Measurements from ENCODE around the gene TEN1.
"Not testable (repeated sequence)": the region's sequence is repeated elsewhere in the genome, so short reads cannot be mapped to it uniquely, and the experiment has no call there.

TEN1 gene

DNA sequence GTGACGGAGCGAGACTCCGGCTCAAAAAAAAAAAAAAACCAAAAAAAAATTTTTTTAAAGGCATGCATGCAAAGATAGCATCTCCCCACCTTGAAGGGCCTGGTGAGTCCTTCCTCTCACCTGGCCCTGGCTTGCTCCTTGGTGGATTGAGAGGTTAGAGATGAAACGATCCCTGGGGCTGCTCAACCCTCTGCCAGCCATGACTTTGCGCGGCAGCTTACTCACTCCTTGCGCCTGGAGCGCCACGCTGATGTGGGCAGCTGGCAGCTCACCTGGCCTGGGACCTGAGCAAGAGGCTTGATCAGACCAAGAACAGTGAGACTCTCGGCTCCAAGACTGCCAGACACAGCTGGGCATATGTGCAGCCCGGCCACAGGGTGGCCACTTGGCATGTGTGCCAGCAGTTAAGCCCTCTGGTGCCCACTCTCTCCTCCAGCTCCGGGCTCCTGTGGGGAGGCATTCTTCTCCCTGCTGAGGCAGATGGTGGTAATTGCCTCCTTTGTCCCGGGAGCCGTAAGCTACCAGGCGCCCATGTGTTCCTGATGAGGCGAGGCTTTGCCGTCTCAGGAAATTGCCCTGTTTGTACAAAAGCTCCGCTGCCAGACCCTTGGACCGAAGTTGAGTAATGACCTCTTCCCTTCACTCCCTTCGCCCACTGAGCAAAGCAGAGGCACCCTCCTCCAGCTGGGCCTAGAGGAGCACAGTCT is 53.2 kb downstream of the TEN1 start:
- DNase-seq, result no peak

- no peak for DNase-seq
Observed at GRCh38 chr17:76032780-76033108, 53.7 kb downstream of the TEN1 start.

- DNase-seq, result no peak
Observed at GRCh38 chr17:76033139-76033538, 54.1 kb downstream of the TEN1 start.

DNA sequence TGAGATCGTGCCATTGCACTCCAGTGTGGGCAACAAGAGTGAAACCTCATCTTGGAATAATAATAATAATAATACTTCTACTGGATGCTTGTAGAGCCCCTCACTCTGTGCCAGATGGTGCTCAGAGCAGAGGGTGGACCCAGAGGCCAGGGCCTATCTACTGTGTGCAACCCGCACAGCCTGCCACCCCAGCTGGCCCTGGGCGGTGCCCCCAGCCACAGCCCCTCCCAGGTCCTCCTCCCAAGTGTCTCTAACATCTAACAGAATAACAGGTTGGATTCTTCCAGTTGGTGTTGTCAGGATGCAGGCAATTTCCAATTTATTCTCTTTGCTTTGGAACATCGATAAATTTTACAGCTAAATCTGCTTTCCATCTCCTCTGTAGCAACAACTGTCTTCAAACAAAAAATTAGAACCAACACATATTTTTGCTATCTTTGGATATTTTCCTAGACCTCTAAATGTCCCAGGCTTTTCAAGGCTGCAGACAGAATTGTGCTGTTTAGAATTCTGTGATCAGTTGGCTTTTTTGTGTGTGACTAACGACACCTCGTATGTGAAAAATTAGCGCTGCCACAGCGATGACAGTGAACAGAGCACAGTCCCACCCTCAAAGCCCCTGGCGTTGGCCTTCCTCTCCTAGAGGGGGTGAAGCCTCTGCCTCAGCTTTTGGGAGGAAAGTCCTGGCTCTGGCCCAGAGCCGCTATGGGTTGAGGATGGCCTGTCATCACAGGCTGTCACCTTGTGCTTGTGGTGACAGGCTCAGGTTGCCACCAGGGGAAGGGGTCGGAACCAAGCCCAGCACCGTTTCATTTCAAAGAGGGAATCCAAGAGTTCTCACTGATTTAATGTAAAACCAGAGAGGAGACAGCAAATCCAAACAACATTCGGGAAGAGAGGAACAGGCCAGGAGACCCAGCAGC is 55.6 kb downstream of the TEN1 start:
- no peak for DNase-seq

GRCh38 chr17:76036497-76037261 is 57.6 kb downstream of the TEN1 start:
- DNase-seq, result no peak

GRCh38 chr17:76038050-76038449 is 59.0 kb downstream of the TEN1 start:
- DNase-seq, result no peak

- DNase-seq, result no peak
Observed at GRCh38 chr17:76039121-76039520, 60.1 kb downstream of the TEN1 start.

- no peak for DNase-seq
Observed at GRCh38 chr17:76040376-76040775, 61.3 kb downstream of the TEN1 start.

DNA sequence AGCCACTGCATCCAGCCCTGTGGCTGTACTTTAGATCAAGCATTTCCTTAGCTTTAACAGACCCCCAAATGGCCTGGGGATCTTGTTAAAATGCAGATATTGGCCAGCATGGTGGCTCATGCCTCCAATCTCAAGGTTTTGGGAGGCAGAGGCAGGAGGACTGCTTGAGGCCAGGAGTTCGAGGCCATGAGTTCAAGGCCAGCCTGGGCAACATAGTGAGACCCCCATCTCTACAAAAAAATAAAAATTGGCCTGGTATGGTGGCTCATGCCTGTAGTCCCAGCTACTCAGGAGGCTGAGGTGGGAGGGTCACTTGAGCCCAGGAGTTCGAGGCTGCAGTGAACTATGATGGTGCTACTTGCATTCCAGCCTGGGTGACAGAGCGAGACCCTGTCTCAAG is 63.8 kb downstream of the TEN1 start:
- DNase-seq, result not testable (repeated sequence)

- not testable (repeated sequence) for DNase-seq
Observed at GRCh38 chr17:76044475-76045007, 65.5 kb downstream of the TEN1 start.

- no peak for DNase-seq
Observed at GRCh38 chr17:76046064-76046463, 67.0 kb downstream of the TEN1 start.

DNA sequence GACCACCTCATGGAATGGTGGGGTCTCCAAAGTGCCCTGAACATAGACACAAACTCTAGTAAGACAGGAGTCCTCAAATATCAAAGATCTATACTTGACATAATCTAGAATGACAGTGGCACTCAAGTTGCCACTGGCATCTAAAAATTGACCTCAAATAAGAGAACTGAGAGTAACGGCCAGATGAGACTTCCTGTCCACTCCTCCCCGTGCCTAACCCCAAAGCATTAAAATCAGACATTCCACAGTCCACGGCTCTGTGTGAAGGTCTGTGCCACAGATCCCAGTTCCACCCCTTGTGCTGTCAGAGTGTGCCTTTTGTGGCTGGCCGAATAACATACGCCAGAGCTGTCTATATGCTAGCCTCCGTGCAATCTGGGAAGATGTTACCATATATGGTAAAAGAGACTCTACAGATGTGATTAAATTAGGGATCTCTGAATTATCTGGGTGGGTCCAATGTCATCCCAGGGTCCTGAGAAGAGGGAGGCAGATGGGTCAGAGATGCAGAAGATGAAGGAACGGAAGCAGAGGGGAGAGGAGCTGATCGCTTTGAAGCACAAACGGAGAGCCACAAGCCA is 69.1 kb downstream of the TEN1 start:
- no peak for DNase-seq

- DNase-seq, result no peak
Observed at GRCh38 chr17:76048711-76049110, 69.7 kb downstream of the TEN1 start.

DNA sequence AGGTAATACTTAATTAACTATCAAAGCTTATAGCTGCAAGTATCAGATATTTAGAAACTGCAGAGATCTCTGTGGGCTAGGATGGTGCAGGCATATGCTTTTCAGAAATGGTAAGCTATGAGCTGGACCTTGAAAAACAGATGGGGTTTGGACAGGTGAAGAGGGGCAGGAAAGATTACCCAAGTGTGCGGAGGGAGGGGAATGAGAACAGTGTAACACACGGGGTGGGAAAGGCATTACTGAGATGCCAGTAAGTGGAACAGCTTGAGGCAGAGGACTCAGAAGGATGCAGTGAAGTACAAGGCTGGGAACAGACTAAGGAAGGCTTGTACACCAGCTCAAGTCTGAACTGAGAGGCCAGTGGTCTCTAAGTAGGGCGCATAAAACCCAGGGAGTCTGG is 70.2 kb downstream of the TEN1 start:
- DNase-seq, result no peak

GRCh38 chr17:76049836-76050537 is 70.9 kb downstream of the TEN1 start:
- no peak for DNase-seq

All from right forelimb (tissue), 1 donor.